GM19351 (cell line): ENCODE measurements around the gene CCDC82.

Experiments
- ATAC-seq: cut with Tn5 transposase; IDR thresholded peaks from one replicate; pipeline ENCODE4 v1.9.1; 2021; ENCODE audit warnings: mild to moderate bottlenecking, moderate library complexity; ENCODE audit not compliant: unreplicated experiment

Gene CCDC82

GRCh38 chr11:96309016-96309642 lies 80.6 kb downstream of the CCDC82 start:
- no peak for ATAC-seq

- ATAC-seq, result no peak
Measured at GRCh38 chr11:96307776-96308140, 82.0 kb downstream of the CCDC82 start.

- no peak for ATAC-seq
Measured at GRCh38 chr11:96306933-96307775, 82.6 kb downstream of the CCDC82 start.

GRCh38 chr11:96306600-96306932 lies 83.1 kb downstream of the CCDC82 start:
- ATAC-seq, result no peak

- ATAC-seq, result no peak
Measured at GRCh38 chr11:96306071-96306470, 83.6 kb downstream of the CCDC82 start.

- ATAC-seq, result no peak
Measured at GRCh38 chr11:96303980-96304379, 85.7 kb downstream of the CCDC82 start.

GRCh38 chr11:96303064-96303463 lies 86.6 kb downstream of the CCDC82 start:
- no peak for ATAC-seq
